ELR (cell line): ENCODE data around the gene NBL1.

Experiments used
- DNase-seq: peaks from one replicate; pipeline ENCODE4 v3.0.0-alpha.2; 2015; ENCODE audit warnings: low read depth

NBL1 gene

DNA sequence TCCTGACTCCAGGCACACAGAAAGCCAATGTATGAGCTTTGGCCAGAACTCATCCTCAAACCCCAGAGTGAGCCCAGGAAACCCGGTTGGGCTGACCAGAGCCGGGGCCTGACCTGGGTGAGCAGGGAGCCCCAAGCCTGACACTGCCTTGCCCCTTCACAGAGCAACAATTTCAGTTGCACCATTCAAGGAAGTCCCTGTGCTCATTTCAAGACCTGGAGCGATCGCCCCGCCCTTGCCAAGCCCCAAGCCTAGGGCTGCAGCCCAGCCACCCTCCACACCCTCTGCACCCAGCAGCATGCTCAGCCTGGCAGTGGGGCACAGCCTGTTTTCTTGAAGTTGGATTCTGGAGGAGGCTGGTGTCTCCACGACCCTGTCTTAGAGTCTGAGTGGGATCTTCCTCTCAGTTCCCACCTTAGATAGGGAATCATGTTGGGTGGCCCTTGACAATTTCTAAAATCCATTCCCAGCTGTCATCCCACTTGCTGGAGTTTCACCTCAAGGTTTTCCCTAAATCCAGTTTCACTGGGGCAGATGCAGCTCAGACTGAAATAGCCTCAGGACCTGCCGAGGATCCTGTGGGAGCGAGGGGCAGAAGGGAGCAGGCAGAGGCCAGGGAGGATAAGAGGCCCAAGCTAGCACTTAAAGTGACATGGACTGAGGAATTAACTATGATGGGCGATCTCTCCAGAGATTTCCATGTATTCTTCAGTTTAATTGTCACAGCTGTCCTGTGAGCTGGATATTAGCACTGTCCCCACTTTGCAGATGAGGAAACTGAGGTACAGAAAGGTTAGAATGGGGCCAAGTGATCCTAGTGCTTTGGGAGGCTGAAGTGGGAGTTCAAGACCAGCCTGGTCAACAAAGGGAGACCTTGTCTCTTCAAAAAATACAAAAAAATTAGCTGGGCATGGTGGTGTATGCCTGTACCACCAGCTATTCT is 2.5 kb downstream of the NBL1 start:
- no peak for DNase-seq

DNA sequence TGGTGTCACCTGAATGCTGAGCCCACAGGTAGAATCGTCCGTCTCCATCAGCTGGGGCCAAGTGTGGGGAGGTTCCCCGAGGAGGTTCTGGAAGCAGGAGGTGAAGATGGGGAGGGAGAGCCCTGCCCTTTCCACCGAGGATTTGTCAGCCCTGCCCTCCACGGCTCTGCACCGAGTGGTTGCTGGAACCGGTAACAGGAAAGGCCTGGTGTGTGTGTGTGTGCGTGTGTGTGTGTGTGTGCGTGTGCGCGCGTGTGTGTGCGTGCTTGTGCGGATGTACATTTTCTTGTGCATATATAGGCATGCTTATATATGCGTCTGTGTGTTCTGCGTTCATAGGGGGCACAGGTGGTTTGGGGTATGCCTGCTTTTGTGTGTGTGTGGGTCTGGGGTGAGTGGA is 3.5 kb downstream of the NBL1 start:
- DNase-seq, result no peak

DNA sequence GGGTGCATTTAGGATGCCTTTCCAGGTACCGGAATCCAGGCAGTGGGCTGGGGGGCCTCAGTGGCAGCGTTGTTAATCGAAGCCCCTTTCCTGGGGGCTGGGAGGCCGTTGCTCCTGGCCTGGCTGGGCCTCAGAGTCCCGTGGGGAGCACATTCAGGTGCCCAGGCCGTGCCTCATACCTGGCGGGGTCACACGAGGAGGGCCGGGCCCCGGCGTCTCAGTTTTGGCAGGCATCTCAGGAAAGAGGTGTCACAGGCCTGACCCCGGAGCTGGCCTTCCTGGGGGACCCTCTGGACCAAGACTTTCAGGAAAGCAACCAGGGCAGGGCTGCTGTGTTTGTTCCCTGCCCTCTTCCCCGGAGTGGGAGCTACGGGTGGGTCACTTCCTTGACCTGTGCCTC is 4.1 kb downstream of the NBL1 start:
- DNase-seq, result no peak

DNA sequence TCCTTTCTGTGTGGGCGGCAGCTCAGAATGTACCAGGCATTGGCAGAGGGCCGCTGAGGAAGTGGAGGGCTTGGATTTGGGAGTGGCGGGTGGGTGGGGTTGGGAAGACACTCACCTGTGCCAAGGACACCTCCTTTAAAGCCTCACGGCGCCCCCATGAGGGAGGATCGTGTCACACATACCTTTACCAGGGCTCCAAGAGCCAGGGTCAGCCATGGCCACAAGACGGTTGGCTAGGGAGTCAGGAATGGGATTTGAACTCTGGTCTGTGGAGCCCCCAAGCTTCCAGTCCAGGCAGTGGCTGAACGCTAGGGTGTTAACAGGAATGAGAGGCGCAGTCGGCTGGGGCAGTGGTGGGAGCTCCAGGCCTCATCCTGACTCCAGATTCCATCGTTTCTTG is 4.6 kb downstream of the NBL1 start:
- DNase-seq, result no peak

DNA sequence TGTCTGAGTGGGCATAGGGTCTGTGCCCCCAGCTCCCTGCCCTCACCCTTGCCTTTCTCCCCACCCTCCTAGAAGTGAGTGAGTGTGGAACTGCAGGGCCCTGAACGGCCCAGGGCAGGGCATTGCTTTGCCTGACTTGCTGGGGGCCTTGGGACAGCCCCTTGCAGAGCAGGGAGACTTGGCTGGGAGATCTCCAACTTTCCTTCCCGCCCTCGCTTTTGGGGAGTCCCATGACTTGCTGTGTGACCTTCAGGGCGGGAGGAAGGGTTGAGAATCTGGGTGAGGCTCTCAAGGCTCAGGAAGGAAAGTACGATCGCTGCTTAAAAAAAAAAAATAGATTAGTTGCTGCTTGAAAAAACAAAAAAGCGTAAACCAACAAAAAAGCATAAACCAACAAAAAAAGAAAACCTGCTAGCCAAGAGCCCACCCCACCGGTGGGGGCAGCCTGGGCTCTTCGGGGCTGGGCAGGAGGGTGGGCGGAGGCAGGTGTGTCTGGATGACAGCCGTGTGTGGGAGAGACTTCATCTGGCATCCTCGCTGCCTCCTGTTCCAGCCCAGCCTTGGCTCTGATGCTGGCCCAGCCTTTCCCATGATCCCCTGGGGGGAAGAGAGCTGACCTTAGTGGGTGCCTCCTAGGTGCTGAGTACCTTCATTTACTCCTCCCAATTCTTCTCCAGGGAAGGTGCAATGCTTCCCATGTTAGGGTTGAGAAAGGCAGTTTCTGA is 6.5 kb downstream of the NBL1 start:
- DNase-seq, result no peak

DNA sequence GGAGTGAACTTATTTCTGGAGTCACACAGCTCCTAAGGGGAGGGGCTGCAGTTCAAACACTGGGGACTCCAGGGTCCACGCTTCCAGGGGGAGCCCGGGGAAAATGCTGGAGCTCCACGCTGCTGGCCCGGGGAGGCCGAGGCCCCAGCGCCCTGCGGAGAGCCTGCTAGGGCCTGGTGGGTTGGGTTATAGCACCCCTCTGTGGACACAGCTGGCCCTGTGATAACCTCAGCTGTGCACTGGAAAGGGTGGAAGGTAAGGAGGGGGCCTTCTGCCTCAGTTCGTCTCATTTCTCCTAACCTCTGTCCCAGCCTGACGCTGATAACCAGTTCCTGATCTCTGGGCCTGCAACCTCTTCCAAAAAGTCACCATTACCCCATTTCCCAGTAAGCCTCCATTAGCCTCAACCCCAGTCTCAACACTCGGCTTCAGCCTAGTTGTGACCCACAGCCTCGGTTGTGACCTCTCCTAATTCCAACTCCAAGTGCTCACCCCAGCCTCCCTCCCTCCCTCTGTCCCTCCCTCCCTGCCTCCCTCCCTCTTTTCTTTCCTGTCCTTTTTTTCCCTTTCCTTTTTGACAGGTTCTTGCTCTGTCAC is 7.1 kb downstream of the NBL1 start:
- peak; percentile 57 for DNase-seq

DNA sequence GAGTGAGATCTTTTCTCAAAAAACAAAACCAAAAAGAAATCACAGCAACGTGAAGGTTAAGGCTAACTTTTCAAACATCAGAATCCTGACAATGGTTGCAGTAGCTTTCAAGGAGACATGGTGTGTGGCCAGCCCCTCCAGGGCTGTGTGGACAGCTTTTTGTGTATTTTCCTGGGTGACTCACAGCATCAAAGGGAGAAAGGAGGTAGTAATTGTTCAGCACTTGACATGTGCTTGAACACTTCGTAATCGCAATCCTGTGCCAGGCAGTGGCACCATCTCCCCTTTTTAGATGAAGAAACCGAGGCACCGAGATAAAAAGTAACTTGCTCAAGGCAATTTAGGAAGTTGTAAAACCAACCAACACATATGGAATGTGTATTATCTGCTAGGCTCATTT is 10.3 kb downstream of the NBL1 start:
- peak; percentile 49 for DNase-seq

DNA sequence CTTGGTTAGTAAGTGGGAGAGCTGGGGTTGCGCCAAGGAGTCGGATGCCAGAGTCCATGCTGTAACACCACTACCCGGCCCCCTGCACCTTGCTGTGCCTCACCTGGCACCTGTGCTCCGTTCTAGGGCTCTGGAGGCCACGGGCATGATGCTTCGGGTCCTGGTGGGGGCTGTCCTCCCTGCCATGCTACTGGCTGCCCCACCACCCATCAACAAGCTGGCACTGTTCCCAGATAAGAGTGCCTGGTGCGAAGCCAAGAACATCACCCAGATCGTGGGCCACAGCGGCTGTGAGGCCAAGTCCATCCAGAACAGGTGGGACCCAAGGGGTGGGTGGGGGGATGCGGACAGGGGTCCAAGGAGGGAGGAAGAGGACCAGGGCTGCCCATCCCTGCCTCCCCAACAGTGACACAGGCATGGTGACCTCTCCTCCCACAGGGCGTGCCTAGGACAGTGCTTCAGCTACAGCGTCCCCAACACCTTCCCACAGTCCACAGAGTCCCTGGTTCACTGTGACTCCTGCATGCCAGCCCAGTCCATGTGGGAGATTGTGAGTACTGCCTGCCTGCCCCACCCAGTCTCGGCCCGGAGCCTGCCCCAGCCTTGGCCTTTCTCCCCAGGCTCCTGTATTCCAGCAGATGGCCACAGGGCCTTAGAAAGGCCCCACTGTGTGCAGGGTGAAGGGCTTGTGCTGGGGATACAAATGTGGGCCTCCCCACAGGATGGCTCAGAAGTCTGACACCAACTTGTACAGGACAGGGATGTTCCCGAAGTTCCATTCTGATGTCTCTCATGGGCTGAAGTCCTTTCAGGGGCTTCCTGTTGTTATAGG is 11.0 kb downstream of the NBL1 start:
- DNase-seq, result no peak

DNA sequence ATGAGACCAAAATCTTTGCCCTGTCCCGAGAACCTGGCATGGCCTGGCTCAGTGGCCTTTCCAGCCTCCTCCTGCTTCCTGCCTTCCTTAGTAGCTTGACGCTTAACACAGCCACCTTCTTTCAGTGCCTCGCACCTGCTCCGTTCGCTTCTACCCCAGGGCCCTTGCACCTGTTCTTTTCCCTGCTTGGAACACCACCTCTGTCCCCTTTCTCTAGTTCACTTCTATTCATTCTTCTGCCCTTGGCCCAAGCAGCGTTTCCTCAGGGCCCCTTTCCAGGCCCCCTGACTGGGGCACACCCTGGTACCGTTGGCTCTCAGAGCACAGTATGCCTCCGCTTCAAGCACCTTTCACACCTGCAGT is 11.6 kb downstream of the NBL1 start:
- no peak for DNase-seq

DNA sequence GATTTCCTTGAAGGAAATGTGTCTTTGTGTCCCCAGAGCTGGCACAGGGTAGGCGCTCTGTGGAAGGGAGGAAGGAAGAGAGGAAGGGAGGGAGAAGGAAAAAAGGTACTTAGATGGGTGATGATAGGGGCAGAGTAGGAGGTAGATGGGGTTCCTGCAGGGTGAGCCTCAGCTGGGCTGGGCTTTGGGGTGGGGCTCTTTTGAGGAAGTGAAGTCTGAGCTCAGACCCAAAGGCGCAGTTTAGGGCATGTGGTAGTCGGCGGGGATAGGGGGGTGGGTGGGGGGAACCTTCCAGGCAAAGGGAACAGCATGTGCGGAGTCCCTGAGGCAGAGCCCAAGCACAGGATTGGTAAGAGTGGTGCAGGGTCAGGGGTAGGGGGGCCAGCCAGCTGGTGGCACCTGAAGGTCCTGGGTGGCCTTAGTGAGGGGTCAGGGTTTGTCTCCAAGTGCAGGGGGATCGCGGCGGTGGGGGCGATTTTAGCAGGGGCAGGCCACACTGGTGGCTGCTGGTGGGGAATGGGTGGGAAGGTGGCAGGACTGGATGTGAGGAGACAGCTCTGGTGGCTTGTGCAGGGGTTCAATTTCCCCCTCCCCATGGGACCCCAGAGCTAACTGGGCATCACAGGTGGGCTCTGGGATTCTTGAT is 12.1 kb downstream of the NBL1 start:
- no peak for DNase-seq

DNA sequence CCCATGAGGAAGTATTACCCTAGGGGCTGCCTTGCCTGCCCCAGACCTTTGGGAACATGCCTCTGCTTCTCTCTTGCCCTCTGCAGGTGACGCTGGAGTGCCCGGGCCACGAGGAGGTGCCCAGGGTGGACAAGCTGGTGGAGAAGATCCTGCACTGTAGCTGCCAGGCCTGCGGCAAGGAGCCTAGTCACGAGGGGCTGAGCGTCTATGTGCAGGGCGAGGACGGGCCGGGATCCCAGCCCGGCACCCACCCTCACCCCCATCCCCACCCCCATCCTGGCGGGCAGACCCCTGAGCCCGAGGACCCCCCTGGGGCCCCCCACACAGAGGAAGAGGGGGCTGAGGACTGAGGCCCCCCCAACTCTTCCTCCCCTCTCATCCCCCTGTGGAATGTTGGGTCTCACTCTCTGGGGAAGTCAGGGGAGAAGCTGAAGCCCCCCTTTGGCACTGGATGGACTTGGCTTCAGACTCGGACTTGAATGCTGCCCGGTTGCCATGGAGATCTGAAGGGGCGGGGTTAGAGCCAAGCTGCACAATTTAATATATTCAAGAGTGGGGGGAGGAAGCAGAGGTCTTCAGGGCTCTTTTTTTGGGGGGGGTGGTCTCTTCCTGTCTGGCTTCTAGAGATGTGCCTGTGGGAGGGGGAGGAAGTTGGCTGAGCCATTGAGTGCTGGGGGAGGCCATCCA is 12.8 kb downstream of the NBL1 start:
- DNase-seq, result no peak

DNA sequence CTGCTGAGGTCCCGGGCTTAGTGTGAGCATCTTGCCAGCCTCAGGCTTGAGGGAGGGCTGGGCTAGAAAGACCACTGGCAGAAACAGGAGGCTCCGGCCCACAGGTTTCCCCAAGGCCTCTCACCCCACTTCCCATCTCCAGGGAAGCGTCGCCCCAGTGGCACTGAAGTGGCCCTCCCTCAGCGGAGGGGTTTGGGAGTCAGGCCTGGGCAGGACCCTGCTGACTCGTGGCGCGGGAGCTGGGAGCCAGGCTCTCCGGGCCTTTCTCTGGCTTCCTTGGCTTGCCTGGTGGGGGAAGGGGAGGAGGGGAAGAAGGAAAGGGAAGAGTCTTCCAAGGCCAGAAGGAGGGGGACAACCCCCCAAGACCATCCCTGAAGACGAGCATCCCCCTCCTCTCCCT is 13.4 kb downstream of the NBL1 start:
- no peak for DNase-seq

DNA sequence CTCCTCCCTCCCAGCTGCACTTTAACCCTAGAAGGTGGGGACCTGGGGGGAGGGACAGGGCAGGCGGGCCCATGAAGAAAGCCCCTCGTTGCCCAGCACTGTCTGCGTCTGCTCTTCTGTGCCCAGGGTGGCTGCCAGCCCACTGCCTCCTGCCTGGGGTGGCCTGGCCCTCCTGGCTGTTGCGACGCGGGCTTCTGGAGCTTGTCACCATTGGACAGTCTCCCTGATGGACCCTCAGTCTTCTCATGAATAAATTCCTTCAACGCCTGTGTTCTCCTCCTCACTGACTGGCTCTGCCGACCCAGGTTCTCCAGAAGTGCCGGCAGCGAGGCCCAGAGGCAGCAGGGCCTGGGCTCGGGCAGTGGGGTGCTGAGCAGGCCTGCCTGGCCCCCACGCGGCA is 14.1 kb downstream of the NBL1 start:
- no peak for DNase-seq

DNA sequence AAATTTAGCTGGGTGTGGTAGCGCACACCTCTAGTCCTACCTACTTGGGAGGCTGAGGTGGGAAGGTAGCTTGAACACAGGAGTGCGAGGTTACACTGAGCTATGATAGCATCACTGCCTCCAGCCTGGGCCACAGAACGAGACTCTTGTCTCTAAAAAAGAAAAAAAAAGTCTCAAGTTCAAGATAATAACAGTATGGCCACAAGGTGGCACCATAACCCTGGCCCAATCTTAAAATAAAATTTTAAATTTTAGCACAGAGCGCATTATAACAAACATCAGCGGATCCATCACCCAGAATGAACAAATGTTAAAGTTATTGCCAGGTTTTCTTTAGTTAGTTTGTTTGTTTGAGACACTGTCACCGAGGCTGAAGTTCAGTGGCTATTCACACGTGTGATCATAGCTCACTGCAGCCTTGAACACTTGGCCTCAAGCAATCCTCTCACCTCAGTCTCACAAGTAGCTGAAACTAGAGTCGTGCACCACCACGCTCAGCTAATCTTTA is 17.7 kb downstream of the NBL1 start:
- peak; percentile 63 for DNase-seq

DNA sequence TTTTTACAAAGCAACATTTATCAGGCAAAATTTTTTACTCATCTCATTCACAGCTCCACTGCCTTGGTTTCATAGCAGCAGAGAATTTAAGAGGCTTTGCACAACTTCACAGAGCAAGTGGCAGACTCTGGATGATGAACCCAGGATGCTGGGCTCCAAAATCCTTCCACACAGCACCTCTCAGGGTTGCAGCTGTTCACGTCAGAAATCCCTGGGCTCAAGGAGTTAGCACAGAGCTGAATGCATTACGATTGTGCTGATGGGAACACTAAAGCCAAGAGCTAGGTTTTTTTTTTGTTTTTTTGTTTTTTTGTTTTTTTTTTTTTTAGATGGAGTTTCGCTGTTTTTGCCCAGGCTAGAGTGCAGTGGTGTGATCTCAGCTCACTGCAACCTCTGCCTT is 18.2 kb downstream of the NBL1 start:
- DNase-seq, result no peak

DNA sequence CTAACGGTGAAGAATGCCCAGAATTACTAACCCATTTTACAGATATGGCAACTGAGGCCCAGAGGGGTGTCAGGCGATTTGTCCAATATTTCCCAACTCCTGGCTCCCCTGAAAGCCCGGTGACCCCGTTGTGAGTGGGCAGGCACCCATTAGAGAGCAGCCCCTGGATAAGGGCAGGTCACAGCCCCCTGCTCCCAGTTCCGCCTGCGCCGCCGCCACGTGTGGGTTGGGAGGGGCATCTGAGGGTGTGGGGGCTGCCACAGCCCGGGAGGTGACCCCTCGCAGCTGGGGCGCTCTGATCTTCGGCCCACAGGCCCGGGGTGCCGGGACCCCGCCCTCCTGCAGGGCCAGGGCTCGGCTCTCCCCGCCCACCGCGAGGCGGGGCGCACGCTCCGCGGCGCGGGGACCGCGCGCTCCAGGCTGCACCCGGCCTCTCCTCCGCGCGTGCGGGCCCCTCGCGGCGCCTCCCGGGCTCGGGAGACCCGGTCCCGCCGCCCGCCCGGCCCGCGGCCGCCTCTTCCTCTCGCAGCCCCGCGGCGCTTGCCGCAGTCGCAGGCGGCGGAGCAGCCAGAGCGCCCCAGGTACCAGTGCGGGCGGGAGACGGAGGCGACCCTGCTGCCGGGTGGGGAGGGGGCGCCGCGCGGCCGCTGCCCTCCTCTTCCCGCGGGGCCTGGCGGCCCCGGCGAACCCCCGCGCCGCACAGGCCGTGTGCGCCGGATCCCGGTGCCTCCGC is 20.5 kb downstream of the NBL1 start, which contains the start of gene HTR6:
TSS of gene HTR6 (plus strand) at position 423 of the 733 bp plus-strand sequence. CDS start 879 bp downstream, outside the sequence.
- no peak for DNase-seq

DNA sequence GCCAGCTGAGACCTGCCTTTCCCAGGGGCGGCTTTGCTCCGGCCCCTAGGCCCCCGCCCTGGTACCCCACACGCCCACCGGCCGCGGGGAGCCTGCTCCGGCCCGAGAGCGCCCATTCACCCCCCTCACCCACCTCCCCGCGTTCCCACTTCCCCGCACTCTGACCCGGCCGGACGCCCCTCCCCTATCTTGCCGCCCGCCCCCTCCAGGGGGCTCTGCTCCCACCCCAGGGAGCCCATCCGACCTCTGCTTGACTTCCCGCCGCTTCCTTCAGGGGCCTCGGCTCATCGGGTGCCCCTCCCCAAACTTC is 21.0 kb downstream of the NBL1 start:
- no peak for DNase-seq

DNA sequence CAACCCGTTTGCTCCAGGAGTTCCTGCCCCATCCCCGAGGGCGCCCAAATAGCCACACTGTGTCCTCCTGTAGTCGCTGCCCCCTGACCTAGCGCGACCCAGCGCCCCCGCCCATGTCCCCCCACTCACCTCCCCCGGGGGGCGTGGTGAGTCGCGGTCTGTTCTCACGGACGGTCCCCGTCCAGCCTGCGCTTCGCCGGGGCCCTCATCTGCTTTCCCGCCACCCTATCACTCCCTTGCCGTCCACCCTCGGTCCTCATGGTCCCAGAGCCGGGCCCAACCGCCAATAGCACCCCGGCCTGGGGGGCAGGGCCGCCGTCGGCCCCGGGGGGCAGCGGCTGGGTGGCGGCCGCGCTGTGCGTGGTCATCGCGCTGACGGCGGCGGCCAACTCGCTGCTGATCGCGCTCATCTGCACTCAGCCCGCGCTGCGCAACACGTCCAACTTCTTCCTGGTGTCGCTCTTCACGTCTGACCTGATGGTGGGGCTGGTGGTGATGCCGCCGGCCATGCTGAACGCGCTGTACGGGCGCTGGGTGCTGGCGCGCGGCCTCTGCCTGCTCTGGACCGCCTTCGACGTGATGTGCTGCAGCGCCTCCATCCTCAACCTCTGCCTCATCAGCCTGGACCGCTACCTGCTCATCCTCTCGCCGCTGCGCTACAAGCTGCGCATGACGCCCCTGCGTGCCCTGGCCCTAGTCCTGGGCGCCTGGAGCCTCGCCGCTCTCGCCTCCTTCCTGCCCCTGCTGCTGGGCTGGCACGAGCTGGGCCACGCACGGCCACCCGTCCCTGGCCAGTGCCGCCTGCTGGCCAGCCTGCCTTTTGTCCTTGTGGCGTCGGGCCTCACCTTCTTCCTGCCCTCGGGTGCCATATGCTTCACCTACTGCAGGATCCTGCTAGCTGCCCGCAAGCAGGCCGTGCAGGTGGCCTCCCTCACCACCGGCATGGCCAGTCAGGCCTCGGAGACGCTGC is 21.7 kb downstream of the NBL1 start:
- DNase-seq, result no peak

DNA sequence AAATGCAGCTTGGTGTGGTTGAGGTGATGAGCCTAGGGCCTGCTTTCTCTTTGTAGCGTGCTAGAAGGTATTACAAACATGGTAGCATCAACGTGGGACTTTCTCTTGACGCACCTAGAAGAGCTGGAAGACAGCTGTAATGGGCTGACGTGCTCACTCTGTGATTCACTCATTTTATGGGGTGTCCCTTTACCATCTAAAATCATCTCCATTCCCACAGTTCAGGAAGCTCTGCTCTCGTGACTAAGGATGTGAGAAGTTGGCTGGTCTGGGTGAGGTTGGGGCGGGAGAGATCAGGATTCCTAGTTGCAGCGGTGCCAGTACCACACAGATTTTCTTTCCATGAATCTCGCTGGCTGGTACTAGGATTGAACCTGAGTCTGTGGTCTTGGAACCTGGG is 24.8 kb downstream of the NBL1 start:
- peak; percentile 37 for DNase-seq
